ENCODE data around the gene IDUA.

Gene IDUA

GRCh38 chr4:1036976-1037810 is 50.3 kb downstream of the IDUA start:
- no peak overlapping the region for H3K4me3 ChIP-seq (ENCODE audit: low read length)
- no CpG with 5 or more reads among the region's 26 CpGs for WGBS (ENCODE audit: insufficient coverage, insufficient read length)
- no peaks in the 10 kb centered on the region for H3K9me3 ChIP-seq (ENCODE audit: control insufficient read depth, insufficient read depth, low read length)
- H3K27ac ChIP-seq (ENCODE audit: low read length) = no peak overlapping the region
- peaks cover 4% of the 10 kb centered on the region for H3K4me1 ChIP-seq (ENCODE audit: control insufficient read depth, insufficient read depth, low read length)
- no peak for DNase-seq (ENCODE audit: low read depth, low spot score)
- H3K36me3 ChIP-seq (ENCODE audit: control insufficient read depth, insufficient read depth, low read length) = no peaks in the 10 kb centered on the region
- no peaks in the 10 kb centered on the region for H3K27me3 ChIP-seq (ENCODE audit: control insufficient read depth, insufficient read depth, low read length)

- Histone ChIP-seq H3K4me1 (ENCODE audit: control insufficient read depth, insufficient read depth, low read length) (peaks cover 12% of the 10 kb centered on the region), H3K4me3 (ENCODE audit: low read length) (no peak overlapping the region), H3K27me3 (ENCODE audit: control insufficient read depth, insufficient read depth, low read length) (no peaks in the 10 kb centered on the region), H3K9me3 (ENCODE audit: control insufficient read depth, insufficient read depth, low read length) (no peaks in the 10 kb centered on the region), H3K36me3 (ENCODE audit: control insufficient read depth, insufficient read depth, low read length) (no peaks in the 10 kb centered on the region), H3K27ac (ENCODE audit: low read length) (no peak overlapping the region)
- DNase-seq (ENCODE audit: low read depth, low spot score) = no peak
- WGBS (ENCODE audit: insufficient coverage, insufficient read length) = no CpG with 5 or more reads among the region's 16 CpGs
These were observed 52.2 kb downstream of the IDUA start for GRCh38 chr4:1038948-1039492.

- Histone ChIP-seq H3K27me3 (ENCODE audit: control insufficient read depth, insufficient read depth, low read length) (no peaks in the 10 kb centered on the region), H3K4me3 (ENCODE audit: low read length) (no peak overlapping the region), H3K27ac (ENCODE audit: low read length) (no peak overlapping the region), H3K36me3 (ENCODE audit: control insufficient read depth, insufficient read depth, low read length) (no peaks in the 10 kb centered on the region), H3K9me3 (ENCODE audit: control insufficient read depth, insufficient read depth, low read length) (no peaks in the 10 kb centered on the region), H3K4me1 (ENCODE audit: control insufficient read depth, insufficient read depth, low read length) (peaks cover 12% of the 10 kb centered on the region)
- no peak for DNase-seq (ENCODE audit: low read depth, low spot score)
- no CpG with 5 or more reads among the region's 20 CpGs for WGBS (ENCODE audit: insufficient coverage, insufficient read length)
These were observed 52.9 kb downstream of the IDUA start for GRCh38 chr4:1039493-1040343.

- Histone ChIP-seq H3K27me3 (ENCODE audit: control insufficient read depth, insufficient read depth, low read length) (no peaks in the 10 kb centered on the region), H3K4me1 (ENCODE audit: control insufficient read depth, insufficient read depth, low read length) (peaks cover 12% of the 10 kb centered on the region), H3K4me3 (ENCODE audit: low read length) (no peak overlapping the region), H3K36me3 (ENCODE audit: control insufficient read depth, insufficient read depth, low read length) (no peaks in the 10 kb centered on the region), H3K9me3 (ENCODE audit: control insufficient read depth, insufficient read depth, low read length) (no peaks in the 10 kb centered on the region), H3K27ac (ENCODE audit: low read length) (no peak overlapping the region)
- no peak for DNase-seq (ENCODE audit: low read depth, low spot score)
- WGBS (ENCODE audit: insufficient coverage, insufficient read length) = no CpG with 5 or more reads among the region's 21 CpGs
These were observed 53.7 kb downstream of the IDUA start for GRCh38 chr4:1040344-1041146.

- Histone ChIP-seq H3K27me3 (ENCODE audit: control insufficient read depth, insufficient read depth, low read length) (no peaks in the 10 kb centered on the region), H3K36me3 (ENCODE audit: control insufficient read depth, insufficient read depth, low read length) (no peaks in the 10 kb centered on the region), H3K9me3 (ENCODE audit: control insufficient read depth, insufficient read depth, low read length) (no peaks in the 10 kb centered on the region), H3K27ac (ENCODE audit: low read length) (no peak overlapping the region), H3K4me3 (ENCODE audit: low read length) (no peak overlapping the region), H3K4me1 (ENCODE audit: control insufficient read depth, insufficient read depth, low read length) (peaks cover 12% of the 10 kb centered on the region)
- no CpG with 5 or more reads among the region's 36 CpGs for WGBS (ENCODE audit: insufficient coverage, insufficient read length)
- no peak for DNase-seq (ENCODE audit: low read depth, low spot score)
These were observed 54.5 kb downstream of the IDUA start for GRCh38 chr4:1041147-1041935.

- DNase-seq (ENCODE audit: low read depth, low spot score) = no peak
- Histone ChIP-seq H3K27ac (ENCODE audit: low read length) (no peak overlapping the region), H3K4me1 (ENCODE audit: control insufficient read depth, insufficient read depth, low read length) (peaks cover 12% of the 10 kb centered on the region), H3K9me3 (ENCODE audit: control insufficient read depth, insufficient read depth, low read length) (no peaks in the 10 kb centered on the region), H3K27me3 (ENCODE audit: control insufficient read depth, insufficient read depth, low read length) (no peaks in the 10 kb centered on the region), H3K36me3 (ENCODE audit: control insufficient read depth, insufficient read depth, low read length) (no peaks in the 10 kb centered on the region), H3K4me3 (ENCODE audit: low read length) (no peak overlapping the region)
- no CpG with 5 or more reads among the region's 8 CpGs for WGBS (ENCODE audit: insufficient coverage, insufficient read length)
These were observed 55.1 kb downstream of the IDUA start for GRCh38 chr4:1041936-1042330.

GRCh38 chr4:1042352-1043055 is 55.7 kb downstream of the IDUA start:
- Histone ChIP-seq H3K27me3 (ENCODE audit: control insufficient read depth, insufficient read depth, low read length) (no peaks in the 10 kb centered on the region), H3K27ac (ENCODE audit: low read length) (no peak overlapping the region), H3K36me3 (ENCODE audit: control insufficient read depth, insufficient read depth, low read length) (no peaks in the 10 kb centered on the region), H3K4me1 (ENCODE audit: control insufficient read depth, insufficient read depth, low read length) (peaks cover 12% of the 10 kb centered on the region), H3K9me3 (ENCODE audit: control insufficient read depth, insufficient read depth, low read length) (no peaks in the 10 kb centered on the region), H3K4me3 (ENCODE audit: low read length) (no peak overlapping the region)
- no peak for DNase-seq (ENCODE audit: low read depth, low spot score)
- WGBS (ENCODE audit: insufficient coverage, insufficient read length) = over 99% methylated on average over 12 of the region's 17 CpGs

- Histone ChIP-seq H3K4me1 (ENCODE audit: control insufficient read depth, insufficient read depth, low read length) (peaks cover 12% of the 10 kb centered on the region), H3K27ac (ENCODE audit: low read length) (no peak overlapping the region)
- WGBS (ENCODE audit: insufficient coverage, insufficient read length) = no CpG with 5 or more reads among the region's 7 CpGs
These were observed 56.3 kb downstream of the IDUA start for GRCh38 chr4:1043162-1043561.

More at GRCh38 chr4:1043162-1043561, 56.3 kb downstream of the IDUA start:
- H3K9me3 ChIP-seq (ENCODE audit: control insufficient read depth, insufficient read depth, low read length) = no peaks in the 10 kb centered on the region
- H3K27me3 ChIP-seq (ENCODE audit: control insufficient read depth, insufficient read depth, low read length) = no peaks in the 10 kb centered on the region
- H3K4me3 ChIP-seq (ENCODE audit: low read length) = no peak overlapping the region
- no peak for DNase-seq (ENCODE audit: low read depth, low spot score)
- H3K36me3 ChIP-seq (ENCODE audit: control insufficient read depth, insufficient read depth, low read length) = no peaks in the 10 kb centered on the region
